Panc1 (cell line): Measurements from ENCODE around the gene DTX3.

Source experiments
- POLR2AphosphoS5 ChIP-seq: IDR thresholded peaks from 2 replicates; pipeline ENCODE4 v1.6.1; 2012; ENCODE audit warnings: mild to moderate bottlenecking, low read depth, low read length, moderate library complexity
- SIN3A ChIP-seq: IDR thresholded peaks from 2 replicates; pipeline ENCODE4 v1.6.1; 2012; ENCODE audit warnings: low read depth, mild to moderate bottlenecking, low read length, moderate library complexity, borderline replicate concordance; ENCODE audit not compliant: insufficient read depth
- TCF7L2 ChIP-seq: IDR thresholded peaks from 2 replicates; pipeline ENCODE4 v1.6.1; 2011; ENCODE audit warnings: mild to moderate bottlenecking, low read depth, low read length, inconsistent platforms
- TF ChIP-seq, protein P1 (sequence below): fragments of 450-650 bp; IDR thresholded peaks from 2 replicates; pipeline ENCODE4 v1.5.1; 2017; ENCODE audit warnings: mild to moderate bottlenecking
- TF ChIP-seq, protein P2 (sequence below), 2 experiments: IDR thresholded peaks; 2 replicates each; pipeline ENCODE4 v1.6.1; 2011 to 2012; ENCODE audit warnings: low read depth in 2 of 2, control low read depth in 1 of 2, low read length in 1 of 2, mild to moderate bottlenecking in 1 of 2, moderate library complexity in 1 of 2; ENCODE audit not compliant: insufficient read depth in 1 of 2

DNA sequence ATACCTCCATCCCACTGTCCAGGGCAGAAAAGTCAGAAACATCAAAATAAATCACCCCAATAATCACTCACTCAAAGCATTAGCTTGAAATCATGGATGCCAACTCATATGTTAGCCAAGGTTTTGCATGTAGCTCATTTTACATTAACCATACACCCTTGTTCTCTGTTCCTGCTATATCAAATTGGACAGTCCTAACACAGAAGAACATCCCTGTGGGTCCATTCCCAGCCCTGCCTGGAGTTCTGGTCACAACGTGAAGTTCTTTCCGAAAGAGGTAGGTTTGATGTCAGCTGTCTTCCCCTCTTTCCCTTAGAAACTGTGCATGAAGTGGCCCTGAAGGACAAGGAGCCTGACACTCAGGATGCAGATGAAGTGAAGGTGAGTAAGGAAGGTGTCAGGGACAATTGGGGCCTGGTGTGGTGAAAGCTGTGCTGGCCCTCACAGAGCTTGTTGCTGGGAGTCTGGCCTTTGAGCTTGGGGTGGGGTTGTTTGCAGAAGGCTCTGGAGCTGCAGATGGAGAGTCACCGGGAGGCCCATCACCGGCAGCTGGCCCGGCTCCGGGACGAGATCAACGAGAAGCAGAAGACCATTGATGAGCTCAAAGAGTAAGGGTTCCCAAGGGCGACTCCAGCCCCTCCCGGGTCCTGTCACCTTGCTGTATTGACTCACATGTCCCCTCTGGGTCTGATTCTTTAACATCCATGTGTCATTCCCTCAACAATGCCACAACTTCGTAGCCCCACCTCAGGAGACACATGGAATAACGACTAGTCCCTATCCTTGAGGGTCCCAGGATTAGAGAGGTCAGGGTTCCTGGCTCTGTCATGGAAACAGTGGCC lies 28.6 kb upstream of the DTX3 start:
- TF ChIP-seq, protein P1, sequence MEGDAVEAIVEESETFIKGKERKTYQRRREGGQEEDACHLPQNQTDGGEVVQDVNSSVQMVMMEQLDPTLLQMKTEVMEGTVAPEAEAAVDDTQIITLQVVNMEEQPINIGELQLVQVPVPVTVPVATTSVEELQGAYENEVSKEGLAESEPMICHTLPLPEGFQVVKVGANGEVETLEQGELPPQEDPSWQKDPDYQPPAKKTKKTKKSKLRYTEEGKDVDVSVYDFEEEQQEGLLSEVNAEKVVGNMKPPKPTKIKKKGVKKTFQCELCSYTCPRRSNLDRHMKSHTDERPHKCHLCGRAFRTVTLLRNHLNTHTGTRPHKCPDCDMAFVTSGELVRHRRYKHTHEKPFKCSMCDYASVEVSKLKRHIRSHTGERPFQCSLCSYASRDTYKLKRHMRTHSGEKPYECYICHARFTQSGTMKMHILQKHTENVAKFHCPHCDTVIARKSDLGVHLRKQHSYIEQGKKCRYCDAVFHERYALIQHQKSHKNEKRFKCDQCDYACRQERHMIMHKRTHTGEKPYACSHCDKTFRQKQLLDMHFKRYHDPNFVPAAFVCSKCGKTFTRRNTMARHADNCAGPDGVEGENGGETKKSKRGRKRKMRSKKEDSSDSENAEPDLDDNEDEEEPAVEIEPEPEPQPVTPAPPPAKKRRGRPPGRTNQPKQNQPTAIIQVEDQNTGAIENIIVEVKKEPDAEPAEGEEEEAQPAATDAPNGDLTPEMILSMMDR = no peak
- TF ChIP-seq, protein P2, sequence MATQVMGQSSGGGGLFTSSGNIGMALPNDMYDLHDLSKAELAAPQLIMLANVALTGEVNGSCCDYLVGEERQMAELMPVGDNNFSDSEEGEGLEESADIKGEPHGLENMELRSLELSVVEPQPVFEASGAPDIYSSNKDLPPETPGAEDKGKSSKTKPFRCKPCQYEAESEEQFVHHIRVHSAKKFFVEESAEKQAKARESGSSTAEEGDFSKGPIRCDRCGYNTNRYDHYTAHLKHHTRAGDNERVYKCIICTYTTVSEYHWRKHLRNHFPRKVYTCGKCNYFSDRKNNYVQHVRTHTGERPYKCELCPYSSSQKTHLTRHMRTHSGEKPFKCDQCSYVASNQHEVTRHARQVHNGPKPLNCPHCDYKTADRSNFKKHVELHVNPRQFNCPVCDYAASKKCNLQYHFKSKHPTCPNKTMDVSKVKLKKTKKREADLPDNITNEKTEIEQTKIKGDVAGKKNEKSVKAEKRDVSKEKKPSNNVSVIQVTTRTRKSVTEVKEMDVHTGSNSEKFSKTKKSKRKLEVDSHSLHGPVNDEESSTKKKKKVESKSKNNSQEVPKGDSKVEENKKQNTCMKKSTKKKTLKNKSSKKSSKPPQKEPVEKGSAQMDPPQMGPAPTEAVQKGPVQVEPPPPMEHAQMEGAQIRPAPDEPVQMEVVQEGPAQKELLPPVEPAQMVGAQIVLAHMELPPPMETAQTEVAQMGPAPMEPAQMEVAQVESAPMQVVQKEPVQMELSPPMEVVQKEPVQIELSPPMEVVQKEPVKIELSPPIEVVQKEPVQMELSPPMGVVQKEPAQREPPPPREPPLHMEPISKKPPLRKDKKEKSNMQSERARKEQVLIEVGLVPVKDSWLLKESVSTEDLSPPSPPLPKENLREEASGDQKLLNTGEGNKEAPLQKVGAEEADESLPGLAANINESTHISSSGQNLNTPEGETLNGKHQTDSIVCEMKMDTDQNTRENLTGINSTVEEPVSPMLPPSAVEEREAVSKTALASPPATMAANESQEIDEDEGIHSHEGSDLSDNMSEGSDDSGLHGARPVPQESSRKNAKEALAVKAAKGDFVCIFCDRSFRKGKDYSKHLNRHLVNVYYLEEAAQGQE (IDR thresholded peaks at IDR 0.05; ENCODE audit: insufficient read depth in 1 of 2, low read depth in 2 of 2, low read length in 1 of 2) = no peak
- TF ChIP-seq POLR2AphosphoS5 = no peak
- TF ChIP-seq TCF7L2 = no peak
- no peak for TF ChIP-seq SIN3A
